Activated T-helper 17 cell treated with anti-CD3 and anti-CD28 coated beads, Interleukin-2, amount 50 U/mL, for 72 hours (primary cell): ENCODE data around the gene NUFIP1. TPM values are rescaled to one million over a fixed set of nuclear protein-coding genes. Genes with fewer than 3 reads are reported as not detected.

Experiments used
- ATAC-seq: fragments of 150-1000 bp; cut with Tn5 transposase; replicated peaks from 2 replicates; pipeline ENCODE4 v1.10.0; 2021; ENCODE audit warnings: mild to moderate bottlenecking, moderate library complexity
- H3K27ac Mint-ChIP-seq: one replicate; pipeline ENCODE4 v1.8.0; 2022; ENCODE audit warnings: mixed read lengths
- H3K27me3 Mint-ChIP-seq: one replicate; pipeline ENCODE4 v1.8.0; 2022; ENCODE audit warnings: mixed read lengths
- H3K36me3 Mint-ChIP-seq: one replicate; pipeline ENCODE4 v1.8.0; 2022; ENCODE audit warnings: low read depth, mild to moderate bottlenecking, mixed read lengths
- H3K4me1 Mint-ChIP-seq: one replicate; pipeline ENCODE4 v1.8.0; 2022; ENCODE audit warnings: mixed read lengths
- H3K4me3 Mint-ChIP-seq: one replicate; pipeline ENCODE4 v1.8.0; 2022; ENCODE audit warnings: mild to moderate bottlenecking, mixed read lengths
- H3K9me3 Mint-ChIP-seq: one replicate; pipeline ENCODE4 v1.8.0; 2022; ENCODE audit warnings: mixed read lengths
- total RNA-seq, 2 donors: library from RNA; stranded (reverse); gene quantifications; one replicate each; pipeline ENCODE4 v1.2.3, GENCODE V29; 2022

Gene NUFIP1
- total RNA-seq, 2 donors from 2014 or later, result 4.8 to 8.4 TPM

DNA sequence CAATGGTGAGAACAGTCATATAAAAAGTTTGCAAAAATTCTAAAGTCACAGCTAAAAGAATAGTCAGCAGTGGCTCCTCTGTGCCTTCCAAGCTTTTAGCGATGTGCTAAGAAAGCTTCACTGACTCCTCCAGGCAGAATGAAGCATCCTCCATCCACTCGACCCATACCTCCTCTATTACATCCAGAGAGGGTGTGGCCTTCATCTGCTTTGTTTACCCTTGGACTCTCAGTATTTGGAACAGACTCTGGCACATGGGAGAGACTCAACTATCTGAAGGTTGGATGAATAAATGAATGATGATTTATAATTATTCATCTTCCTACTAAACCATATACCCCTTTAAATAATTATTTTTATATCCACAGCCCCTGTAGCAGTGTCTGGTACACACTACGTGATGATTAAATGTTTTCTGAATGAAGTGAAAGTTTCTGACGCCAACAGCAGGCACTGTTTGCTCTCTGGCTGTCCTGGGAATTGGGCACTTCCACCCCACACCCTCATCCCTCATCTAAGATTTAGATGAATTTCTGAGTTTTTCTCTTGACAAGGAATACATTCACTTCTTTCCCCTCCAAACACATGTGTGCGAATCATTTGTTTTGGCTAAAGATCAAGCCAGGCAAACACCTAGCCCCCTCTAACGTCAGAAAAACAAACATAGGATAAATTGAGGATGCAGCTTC lies 93.9 kb downstream of the NUFIP1 start:
- Mint-ChIP-seq H3K36me3 (no peaks in the 10 kb centered on the region), H3K4me3 (no peak overlapping the region)

DNA sequence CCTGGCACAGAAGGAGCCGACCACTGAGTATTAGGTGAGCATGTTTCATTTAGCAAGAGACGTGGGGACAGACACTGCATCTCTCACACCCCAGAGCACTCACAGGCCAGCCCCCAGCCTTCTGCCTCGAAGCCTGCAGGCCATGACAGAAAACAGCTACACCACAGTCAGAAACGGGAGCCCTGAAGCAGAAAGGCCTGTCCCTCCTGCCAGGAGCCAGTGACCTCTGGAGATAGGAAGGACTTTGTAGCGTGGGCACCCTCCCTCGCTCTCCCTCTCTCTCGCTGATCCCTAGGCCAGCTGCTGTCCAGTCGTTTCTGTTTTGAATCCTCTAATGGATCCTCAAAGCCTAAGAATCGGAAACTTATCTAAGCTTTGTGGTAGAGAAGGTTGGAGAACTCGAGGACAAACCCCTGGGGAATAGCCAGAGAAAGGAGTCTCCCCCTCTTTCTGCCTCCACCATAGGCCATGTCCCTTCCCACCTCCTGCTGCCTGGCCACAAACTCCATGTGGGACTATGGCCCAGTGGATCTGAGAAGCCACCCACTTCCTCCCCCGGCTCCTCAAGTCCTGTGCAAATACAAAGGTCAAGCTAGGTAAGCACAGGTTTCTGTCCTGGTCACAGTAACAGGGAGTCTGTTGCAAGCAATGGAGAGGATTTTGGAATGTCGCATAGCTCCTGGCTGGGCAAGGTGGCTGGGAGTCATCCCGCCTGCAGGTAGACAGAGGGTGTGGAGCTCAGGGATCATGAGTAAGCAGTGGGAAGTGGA lies 95.1 kb downstream of the NUFIP1 start:
- Mint-ChIP-seq H3K27me3 (no peaks in the 10 kb centered on the region), H3K36me3 (no peaks in the 10 kb centered on the region), H3K9me3 (no peaks in the 10 kb centered on the region), H3K4me1 (no peaks in the 10 kb centered on the region), H3K27ac (no peak overlapping the region), H3K4me3 (no peak overlapping the region)
- ATAC-seq, result no peak

More for the DNA sequence above, 93.9 kb downstream of the NUFIP1 start:
- Mint-ChIP-seq H3K4me1 (no peaks in the 10 kb centered on the region), H3K9me3 (no peaks in the 10 kb centered on the region), H3K27me3 (peaks cover under 1% of the 10 kb centered on the region), H3K27ac (no peak overlapping the region)
- ATAC-seq, result no peak

Other genes with a start within 250 kb of the NUFIP1 start
- gene GPALPP1, start 67 bp upstream of the NUFIP1 start, total RNA-seq, result 10 to 100 TPM; 20.9 to 26.0 TPM
- gene GTF2F2, start 131.0 kb upstream of the NUFIP1 start, total RNA-seq, result 10 to 100 TPM; 12.5 to 25.0 TPM
- gene KCTD4, start 211.6 kb upstream of the NUFIP1 start, total RNA-seq, result not detected